ENCODE data around the gene OGA.

- TF ChIP-seq GATA3 (IDR thresholded peaks at IDR 0.05; ENCODE audit: low read depth, low read length) (no peak), GATA2 (IDR thresholded peaks at IDR 0.05; ENCODE audit: low read depth, low read length) (no peak)
These were observed 37.9 kb downstream of the OGA start for GRCh38 chr10:101780187-101780817.

Data from SH-SY5Y (cell line).